Esophagus squamous epithelium (tissue), 4 donors: ENCODE results near the gene C6orf47.

Experiments
- CTCF ChIP-seq, 6 experiments: fragments of 450-650 bp in 4 of 6; fragments of 200-600 bp in 2 of 6; sonication (generic) in 2 of 6; IDR thresholded peaks; one replicate each; pipeline ENCODE4 v1.5.1; 2016 to 2019; ENCODE audit warnings: antibody characterized with exemption in 6 of 6, mild to moderate bottlenecking in 4 of 6, moderate library complexity in 4 of 6
- POLR2A ChIP-seq, 4 donors: fragments of 450-650 bp; IDR thresholded peaks; one replicate each; pipeline ENCODE4 v1.6.1; 2017; ENCODE audit warnings: antibody characterized with exemption in 4 of 4, mild to moderate bottlenecking in 4 of 4, moderate library complexity in 3 of 4

GRCh38 chr6:31701666-31702404, 41.3 kb upstream of the C6orf47 start:
- TF ChIP-seq POLR2A (IDR thresholded peaks at IDR 0.05), result no peak
- no peak for TF ChIP-seq CTCF (IDR thresholded peaks at IDR 0.05)
